ENCODE results near the gene SLC30A4. TPM values are rescaled to one million over a fixed set of nuclear protein-coding genes. Genes with fewer than 3 reads are reported as not detected.
A peak's percentile ranks its signal among the peaks of the same experiment; 100 is the strongest.

Gene SLC30A4
- total RNA-seq, 4 donors from 2014 or later, result 8.2 to 13.1 (median 11.2) TPM

- no peak overlapping the region for H3K27ac ChIP-seq
- H3K4me1 ChIP-seq, result no peaks in the 10 kb centered on the region
- 8 to 23% methylated on average over 2 of the region's 2 CpGs for WGBS, 2 donors
- H3K27me3 ChIP-seq, result peaks cover 0 to 35% of the 10 kb centered on the region in 2 donors
- H3K4me3 ChIP-seq, result no peak overlapping the region
- DNase-seq (ENCODE audit: low spot score in 2 of 2), result no peak
- H3K9me3 ChIP-seq, result no peaks in the 10 kb centered on the region
- TF ChIP-seq, protein P1, sequence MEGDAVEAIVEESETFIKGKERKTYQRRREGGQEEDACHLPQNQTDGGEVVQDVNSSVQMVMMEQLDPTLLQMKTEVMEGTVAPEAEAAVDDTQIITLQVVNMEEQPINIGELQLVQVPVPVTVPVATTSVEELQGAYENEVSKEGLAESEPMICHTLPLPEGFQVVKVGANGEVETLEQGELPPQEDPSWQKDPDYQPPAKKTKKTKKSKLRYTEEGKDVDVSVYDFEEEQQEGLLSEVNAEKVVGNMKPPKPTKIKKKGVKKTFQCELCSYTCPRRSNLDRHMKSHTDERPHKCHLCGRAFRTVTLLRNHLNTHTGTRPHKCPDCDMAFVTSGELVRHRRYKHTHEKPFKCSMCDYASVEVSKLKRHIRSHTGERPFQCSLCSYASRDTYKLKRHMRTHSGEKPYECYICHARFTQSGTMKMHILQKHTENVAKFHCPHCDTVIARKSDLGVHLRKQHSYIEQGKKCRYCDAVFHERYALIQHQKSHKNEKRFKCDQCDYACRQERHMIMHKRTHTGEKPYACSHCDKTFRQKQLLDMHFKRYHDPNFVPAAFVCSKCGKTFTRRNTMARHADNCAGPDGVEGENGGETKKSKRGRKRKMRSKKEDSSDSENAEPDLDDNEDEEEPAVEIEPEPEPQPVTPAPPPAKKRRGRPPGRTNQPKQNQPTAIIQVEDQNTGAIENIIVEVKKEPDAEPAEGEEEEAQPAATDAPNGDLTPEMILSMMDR (IDR thresholded peaks at IDR 0.05), result no peak
- H3K36me3 ChIP-seq, result no peaks in the 10 kb centered on the region
These were observed 53.5 kb downstream of the SLC30A4 start for GRCh38 chr15:45469027-45469426.

GRCh38 chr15:45468294-45468693 is 54.3 kb downstream of the SLC30A4 start:
- Histone ChIP-seq H3K9me3 (no peaks in the 10 kb centered on the region), H3K27ac (no peak overlapping the region), H3K4me3 (no peak overlapping the region), H3K36me3 (no peaks in the 10 kb centered on the region), H3K4me1 (no peaks in the 10 kb centered on the region), H3K27me3 (peaks cover 0 to 35% of the 10 kb centered on the region in 2 donors)
- WGBS, 2 donors, result 63 to 70% methylated on average over 4 of the region's 4 CpGs
- no peak for DNase-seq (ENCODE audit: low spot score in 2 of 2)
- TF ChIP-seq, protein P1 (IDR thresholded peaks at IDR 0.05), result no peak
- TF ChIP-seq EP300 (IDR thresholded peaks at IDR 0.05) (no peak), POLR2A (IDR thresholded peaks at IDR 0.05) (no peak)

DNA sequence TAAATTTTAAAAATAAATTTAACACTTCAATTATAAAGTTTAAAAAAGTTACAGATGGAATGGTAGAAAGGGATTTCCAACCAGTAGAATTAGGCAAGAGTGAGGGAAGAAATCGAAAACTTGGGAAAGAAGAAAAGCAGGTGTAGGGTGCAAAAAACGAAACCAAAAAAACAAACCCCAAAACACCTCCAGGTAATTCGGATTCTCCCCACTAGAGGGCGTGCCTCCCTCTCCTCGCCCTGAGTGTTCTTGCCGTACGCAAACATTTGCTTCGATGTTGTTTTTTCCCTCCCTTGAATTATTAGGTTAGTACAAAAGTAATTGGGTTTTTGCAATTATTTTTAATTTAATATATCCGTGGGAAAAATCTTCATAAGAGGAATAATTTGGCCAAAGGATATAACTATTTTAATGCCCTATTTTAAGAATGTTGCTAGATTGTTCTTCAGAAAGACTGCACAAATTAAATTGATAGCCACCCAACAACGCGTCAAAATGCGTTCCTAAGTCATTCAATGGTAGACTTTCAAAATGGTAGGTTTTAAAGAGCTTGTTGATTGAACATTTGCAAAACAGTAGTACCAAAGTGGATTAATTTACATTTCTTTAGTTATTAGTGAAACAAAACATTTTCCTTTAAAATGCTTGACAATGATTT is 63.7 kb downstream of the SLC30A4 start:
- Histone ChIP-seq H3K4me3 (peak overlapping the region; percentile 28 to 47 (median 36)), H3K9me3 (no peaks in the 10 kb centered on the region), H3K27ac (peak overlapping the region in 2 of 4 donors; percentile 66 to 83), H3K4me1 (peaks cover 0 to 21% (median 2%) of the 10 kb centered on the region in 4 donors), H3K27me3 (no peaks in the 10 kb centered on the region), H3K36me3 (no peaks in the 10 kb centered on the region)
- peak; percentile 63 to 91 for DNase-seq (ENCODE audit: low spot score in 2 of 2)
- WGBS, 2 donors, result 3 to 5% methylated on average over 12 of the region's 12 CpGs
- TF ChIP-seq, protein P1 (IDR thresholded peaks at IDR 0.05), result peak; percentile 70 to 95 (median 85)
- TF ChIP-seq EP300 (IDR thresholded peaks at IDR 0.05) (no peak), POLR2A (IDR thresholded peaks at IDR 0.05) (no peak)

DNA sequence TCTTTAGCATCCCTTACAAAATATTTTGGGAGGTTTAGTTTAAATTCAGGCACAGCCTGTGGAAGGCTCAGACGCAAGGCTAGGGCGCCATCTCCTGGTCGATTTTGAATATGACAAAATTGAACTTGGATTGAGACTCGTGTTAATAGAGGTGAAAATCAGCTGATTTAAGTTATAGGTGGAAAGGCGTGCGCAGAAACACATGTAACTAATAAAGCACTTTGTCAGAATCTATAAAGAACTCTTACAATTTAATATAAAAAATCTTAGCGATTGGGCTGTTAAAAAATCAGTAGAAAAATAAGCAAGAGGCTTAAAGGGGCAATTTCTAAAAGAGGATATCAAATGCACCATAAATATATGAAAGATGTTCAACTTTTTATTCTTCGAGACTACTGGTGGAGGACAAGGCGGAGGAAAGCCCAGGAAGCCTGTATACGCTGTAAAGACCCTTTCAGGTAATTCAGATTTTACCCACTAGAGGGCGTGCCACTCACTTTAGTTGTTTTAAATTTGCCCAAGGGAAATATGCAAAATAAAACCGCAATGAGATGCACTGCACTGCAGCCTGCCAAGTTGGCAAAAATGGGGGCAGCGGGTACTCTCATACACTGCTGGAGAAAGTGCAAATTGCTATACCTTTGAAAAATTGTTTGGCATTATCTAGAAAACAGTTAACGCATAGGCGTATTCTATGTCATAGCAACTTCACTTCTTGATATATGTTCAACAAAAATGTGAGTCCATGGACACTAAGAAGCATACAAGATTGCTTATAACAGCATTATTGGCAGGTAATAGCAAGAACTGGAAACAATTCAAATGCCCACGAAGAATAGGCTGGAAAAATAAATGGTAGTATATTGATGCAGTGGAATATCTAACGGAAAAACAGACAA is 64.7 kb downstream of the SLC30A4 start:
- Histone ChIP-seq H3K27ac (peak overlapping the region; percentile 15 to 83 (median 70)), H3K4me3 (peak overlapping the region; percentile 28 to 47 (median 36)), H3K9me3 (no peaks in the 10 kb centered on the region), H3K27me3 (no peaks in the 10 kb centered on the region), H3K36me3 (no peaks in the 10 kb centered on the region), H3K4me1 (peaks cover 0 to 21% (median 2%) of the 10 kb centered on the region in 4 donors)
- TF ChIP-seq, protein P1 (IDR thresholded peaks at IDR 0.05), result peak; percentile 56 to 89 (median 86)
- no peak for TF ChIP-seq POLR2A (IDR thresholded peaks at IDR 0.05)
- DNase-seq (ENCODE audit: low spot score in 2 of 2), result peak; percentile 30 to 97
- 1% methylated on average over 17 of the region's 17 CpGs for WGBS, 2 donors

DNA sequence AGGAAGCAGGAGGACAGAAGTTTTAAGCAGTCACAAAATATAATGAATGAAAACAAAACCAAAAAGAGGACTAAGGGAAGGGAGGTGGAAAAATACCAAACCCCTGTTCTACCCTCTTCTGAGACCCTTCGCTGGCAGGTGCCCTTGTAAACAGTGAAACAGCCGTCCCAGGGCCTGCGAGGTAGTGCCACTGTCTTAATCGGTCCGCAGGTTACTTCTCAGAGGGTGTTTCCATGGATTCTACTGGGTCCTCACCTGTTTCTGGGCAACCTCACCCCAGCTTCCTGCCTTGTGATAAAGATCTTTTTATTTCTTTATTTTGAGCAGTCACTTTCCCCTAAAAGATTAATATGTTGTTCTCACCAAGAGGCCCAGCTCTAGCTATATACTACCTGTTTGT is 65.3 kb downstream of the SLC30A4 start:
- Histone ChIP-seq H3K27ac (peak overlapping the region; percentile 35 to 83 (median 74)), H3K4me3 (no peak overlapping the region), H3K9me3 (no peaks in the 10 kb centered on the region), H3K4me1 (peaks cover 0 to 21% (median 2%) of the 10 kb centered on the region in 4 donors), H3K36me3 (no peaks in the 10 kb centered on the region), H3K27me3 (no peaks in the 10 kb centered on the region)
- no peak for DNase-seq (ENCODE audit: low spot score in 2 of 2)
- TF ChIP-seq, protein P1 (IDR thresholded peaks at IDR 0.05), result no peak
- TF ChIP-seq POLR2A (IDR thresholded peaks at IDR 0.05), result no peak
- TF ChIP-seq EP300 (IDR thresholded peaks at IDR 0.05), result no peak
- 19 to 30% methylated on average over 5 of the region's 5 CpGs for WGBS, 2 donors

Measured in tibial nerve (tissue), 4 donors.